ENCODE results near the gene SURF4.
A peak's percentile ranks its signal among the peaks of the same experiment; 100 is the strongest.

SURF4 gene

DNA sequence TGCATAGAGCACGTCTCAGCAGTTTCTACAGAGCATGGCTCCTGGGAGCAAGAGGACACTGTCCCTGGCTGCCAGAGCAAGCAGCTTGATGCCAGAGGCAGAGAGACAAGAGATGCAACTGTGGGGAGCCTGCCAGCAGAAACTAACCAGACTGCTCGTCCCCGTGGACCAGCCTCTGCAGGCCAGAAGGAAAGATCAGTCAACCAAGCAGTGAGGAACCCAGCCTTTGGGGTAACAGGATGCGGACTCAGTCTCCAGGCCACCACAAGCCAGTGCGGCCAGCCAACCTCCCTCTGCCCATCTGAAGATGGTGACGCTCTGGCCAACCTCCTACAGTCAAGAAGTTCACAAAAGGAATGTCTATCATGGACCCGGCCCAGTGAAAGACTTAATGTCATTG is 3.7 kb downstream of the SURF4 start:
- no peak for FAIRE-seq

- FAIRE-seq, result no peak
These were observed 4.6 kb downstream of the SURF4 start for GRCh38 chr9:133371261-133371711.

- FAIRE-seq, result no peak
These were observed 5.2 kb downstream of the SURF4 start for GRCh38 chr9:133370685-133371084.

GRCh38 chr9:133369933-133370332 is 5.9 kb downstream of the SURF4 start:
- FAIRE-seq, result no peak

- FAIRE-seq, result no peak
These were observed 6.4 kb downstream of the SURF4 start for GRCh38 chr9:133369422-133369821.

DNA sequence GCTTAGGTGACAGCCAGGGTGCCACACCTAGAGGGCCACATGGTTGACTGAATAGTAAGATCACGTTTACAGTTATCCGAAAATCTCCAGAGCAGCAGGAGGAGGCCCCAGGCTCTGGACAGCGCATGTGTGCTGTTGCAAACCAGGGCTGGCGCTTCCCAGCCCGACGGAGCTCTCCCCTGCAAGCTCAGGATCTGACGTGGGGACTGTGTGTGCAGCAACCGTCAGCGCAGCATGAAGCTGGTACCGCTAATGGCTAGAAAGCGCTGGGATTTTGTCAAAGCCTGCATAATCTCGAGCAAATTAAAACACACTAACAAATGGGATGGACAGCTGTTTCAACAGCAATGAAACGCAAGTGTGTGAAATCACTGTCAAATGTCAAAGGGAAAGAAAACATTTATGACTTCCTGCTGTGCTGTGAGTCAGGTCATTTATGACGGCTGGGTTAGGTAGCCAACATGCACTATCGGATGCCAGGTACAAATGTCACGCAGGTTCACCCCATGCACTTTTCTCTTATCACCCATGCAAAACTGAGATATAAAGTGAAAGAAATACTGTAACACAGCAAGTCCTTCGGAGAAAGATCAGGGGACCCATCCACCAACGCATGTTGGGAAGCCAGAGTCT is 7.5 kb downstream of the SURF4 start:
- FAIRE-seq, result peak; percentile 83

- no peak for FAIRE-seq
These were observed 8.1 kb downstream of the SURF4 start for GRCh38 chr9:133367778-133368177.

DNA sequence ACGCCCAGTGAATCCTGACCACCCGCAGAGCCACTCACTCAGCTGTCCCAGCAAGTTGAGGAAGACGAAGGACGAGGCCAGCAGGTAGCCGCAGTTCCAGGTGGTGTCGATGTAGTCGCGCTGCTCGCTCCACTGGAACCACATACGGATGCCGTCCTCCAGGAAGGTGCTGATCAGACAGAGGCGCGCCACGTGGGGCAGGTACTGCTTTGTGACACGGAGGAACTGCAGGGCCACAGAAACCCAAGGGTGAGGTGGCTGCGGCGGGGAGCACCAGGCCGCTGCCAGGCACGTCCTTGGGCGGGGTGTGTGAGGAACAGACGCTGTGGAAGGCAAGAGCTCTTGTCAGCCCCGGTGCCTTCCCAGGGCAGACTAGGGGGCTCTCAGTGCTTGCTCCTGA is 8.6 kb downstream of the SURF4 start:
- FAIRE-seq, result no peak

GRCh38 chr9:133366435-133366834 is 9.4 kb downstream of the SURF4 start:
- FAIRE-seq, result no peak

DNA sequence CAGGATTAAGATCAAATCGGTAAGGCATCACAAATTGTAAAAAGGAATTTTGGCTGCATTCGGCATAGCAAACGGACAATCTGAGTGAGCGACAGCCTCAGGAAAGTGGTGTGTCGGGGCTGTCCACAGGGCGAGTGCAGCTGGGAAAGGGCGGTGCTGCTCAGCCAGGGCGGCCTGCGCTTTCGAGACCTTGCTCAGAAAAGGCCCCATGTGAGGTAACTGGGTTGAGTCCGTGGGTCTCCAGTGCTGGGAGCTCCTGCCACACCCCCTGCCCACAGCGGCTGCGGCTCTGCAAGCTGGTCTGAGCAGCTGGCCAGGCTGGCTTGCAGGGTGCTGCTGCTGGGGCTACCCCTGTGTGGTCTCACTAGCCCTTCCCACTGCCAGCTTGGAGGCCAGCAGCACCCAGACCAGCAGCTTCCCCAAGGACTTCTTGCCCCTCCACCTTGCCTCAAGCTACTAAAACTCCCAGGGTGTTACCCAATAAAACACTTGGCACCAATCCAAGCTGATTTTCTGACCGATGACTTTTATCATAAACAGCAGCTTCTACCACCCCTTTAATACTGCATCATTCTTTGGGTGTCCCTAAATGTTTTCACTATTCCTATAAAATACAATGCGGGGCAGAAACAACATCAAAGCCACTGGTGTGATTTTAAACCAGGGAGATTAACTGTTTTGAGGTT is 13.4 kb downstream of the SURF4 start:
- FAIRE-seq, result no peak

GRCh38 chr9:133361507-133362092 is 14.3 kb downstream of the SURF4 start:
- FAIRE-seq, result no peak

- FAIRE-seq, result no peak
These were observed 15.2 kb downstream of the SURF4 start for GRCh38 chr9:133360400-133361393.

DNA sequence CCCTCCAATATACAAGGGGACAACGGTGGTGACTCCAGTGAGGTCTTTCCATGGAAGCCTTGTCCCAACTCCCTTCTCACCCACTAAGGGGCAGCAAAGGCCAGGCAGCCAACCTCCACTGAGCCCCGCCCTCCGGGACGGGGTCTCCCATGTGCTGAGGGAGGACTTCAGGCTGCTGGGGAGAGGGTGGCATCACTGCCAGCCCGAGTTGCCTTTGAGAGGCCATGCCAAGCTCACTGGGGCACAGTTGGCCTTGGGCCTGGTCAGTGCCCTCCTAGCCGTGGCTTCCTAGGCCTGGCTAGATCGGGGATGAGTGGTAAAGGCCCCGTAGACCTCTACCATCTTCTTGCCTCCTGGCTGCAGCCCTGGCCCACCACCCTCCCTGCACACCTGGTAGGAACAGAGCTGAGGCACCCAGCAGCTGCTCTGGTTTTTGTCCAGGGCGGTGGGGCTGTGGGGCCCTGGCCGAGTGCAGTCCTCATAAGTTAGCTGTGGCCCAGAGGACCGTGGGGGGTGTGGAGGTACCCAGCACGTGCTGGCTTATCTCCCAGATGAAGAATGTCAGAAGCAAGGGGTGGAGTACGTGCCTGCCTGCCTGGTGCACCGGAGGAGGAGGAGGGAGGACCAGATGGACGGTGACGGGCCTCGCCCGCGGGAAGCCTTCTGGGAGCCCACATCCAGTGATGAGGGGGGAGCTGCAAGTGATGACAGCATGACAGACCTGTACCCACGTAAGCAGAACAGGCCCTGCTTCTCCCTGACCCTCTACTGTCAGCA is 16.3 kb downstream of the SURF4 start:
- FAIRE-seq, result no peak

DNA sequence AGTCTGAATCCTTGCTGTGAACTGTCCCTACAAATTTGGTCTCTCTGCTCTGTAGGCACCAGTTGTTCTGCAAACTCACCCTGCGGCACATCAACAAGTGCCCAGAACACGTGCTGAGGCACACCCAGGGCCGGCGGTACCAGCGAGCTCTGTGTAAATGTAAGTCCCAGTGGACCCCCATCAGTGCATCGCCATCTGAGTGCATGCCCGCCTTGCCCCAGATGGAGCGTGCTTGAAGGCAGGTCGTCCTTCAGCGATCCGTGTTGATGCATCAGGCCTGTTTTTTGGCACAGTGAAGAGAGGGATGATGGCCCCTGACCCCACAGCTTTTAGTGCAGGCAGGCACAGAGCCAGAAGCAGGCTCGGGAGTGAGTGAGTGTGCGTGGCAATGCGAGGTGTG is 18.2 kb downstream of the SURF4 start:
- no peak for FAIRE-seq

GRCh38 chr9:133356391-133357091 is 19.3 kb downstream of the SURF4 start, which contains the start of the genes SURF1 and SURF2:
Gene SURF1, minus strand, starts transcription at chr9:133356487. Its CDS starts 34 bp downstream, at chr9:133356453.
Gene SURF2, plus strand, starts transcription at chr9:133356550. Its CDS starts 43 bp downstream, at chr9:133356593.
- FAIRE-seq, result no peak

DNA sequence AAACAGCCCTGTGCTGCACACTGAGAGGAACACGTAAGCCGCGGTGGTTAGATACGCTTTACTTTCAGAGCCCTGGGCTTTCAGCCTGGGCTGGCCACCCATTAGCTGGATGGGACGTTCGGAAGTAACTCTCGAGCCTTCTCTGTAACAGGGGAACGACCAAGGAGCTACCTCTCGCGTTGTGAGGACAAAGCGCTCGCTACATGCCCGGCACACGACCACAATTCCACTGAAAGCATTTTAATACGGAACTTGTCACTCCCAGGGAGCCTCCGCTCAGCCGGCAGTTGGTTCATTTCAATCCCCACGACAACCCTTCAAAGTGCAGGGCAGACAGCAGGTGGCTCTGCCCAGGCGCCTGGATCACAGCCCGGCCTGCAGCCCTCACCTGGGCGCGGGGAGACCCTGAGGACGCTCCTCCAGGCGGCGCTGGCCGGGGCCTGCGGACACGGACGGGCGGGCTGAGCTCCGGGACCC is 19.9 kb downstream of the SURF4 start:
- no peak for FAIRE-seq

DNA sequence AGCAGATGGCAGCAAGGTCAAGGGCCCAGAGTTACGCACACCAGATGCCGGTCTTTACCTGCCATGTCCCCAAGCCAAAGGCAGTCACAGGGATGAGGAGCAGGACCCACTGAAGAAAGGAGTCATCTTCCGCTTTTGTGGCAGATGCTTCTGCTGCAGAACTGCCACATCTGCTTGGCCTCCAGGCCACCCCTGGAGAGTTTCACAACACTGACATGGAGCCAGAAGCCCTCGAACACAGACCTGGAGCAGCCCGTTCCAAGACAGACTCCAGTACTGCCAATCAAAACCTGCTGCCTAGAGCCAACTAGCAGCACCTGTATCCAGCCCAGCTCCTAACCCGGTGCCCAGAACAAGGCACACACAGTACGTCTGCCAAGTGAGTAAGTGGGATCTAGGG is 21.1 kb downstream of the SURF4 start:
- no peak for FAIRE-seq

GRCh38 chr9:133353548-133353947 is 22.3 kb downstream of the SURF4 start:
- no peak for FAIRE-seq

DNA sequence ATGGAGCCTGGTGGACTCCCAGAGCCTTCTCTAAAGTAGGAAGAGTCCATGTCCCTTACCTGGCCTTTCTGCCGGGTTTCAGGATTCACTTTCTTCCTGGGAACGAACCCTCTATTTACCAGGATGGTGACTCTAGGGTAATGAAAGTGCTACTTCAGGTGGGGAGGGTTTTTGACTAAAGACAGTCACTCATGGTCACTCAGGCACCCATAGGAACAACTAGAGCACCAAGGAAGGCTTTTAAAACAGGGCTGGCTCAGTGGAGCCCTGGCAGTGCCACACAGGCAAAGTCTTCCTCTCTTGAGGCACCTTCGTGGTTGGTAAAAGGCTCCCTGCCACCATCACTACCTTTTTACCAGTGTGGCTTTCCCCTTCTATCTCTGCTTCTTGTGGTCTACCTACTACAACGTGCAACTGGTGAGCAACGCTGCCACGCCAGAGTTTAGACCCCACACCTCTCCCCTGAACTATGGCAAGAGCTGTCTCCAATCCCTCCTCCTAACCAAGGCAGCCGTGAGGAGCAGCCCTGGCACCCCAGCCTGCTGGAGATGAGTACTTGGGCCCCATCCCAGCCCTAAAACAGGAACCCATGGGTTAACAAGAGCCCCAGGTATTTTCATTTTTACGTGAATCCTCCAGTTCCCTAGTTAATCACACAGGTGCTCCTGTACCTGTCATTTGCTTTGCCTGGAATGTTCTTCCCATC is 23.1 kb downstream of the SURF4 start:
- FAIRE-seq, result no peak

GRCh38 chr9:133351908-133352634 is 23.8 kb downstream of the SURF4 start:
- FAIRE-seq, result no peak
